NT2/D1 (cell line): ENCODE results near the gene SEC24C.

Source experiments
- SUZ12 ChIP-seq: IDR thresholded peaks from 2 replicates; pipeline ENCODE4 v1.6.1; 2011; ENCODE audit not compliant: insufficient read length, insufficient read depth; ENCODE audit errors: extremely low read depth
- YY1 ChIP-seq: IDR thresholded peaks from 2 replicates; pipeline ENCODE4 v1.6.1; 2011; ENCODE audit not compliant: insufficient read length, insufficient read depth

DNA sequence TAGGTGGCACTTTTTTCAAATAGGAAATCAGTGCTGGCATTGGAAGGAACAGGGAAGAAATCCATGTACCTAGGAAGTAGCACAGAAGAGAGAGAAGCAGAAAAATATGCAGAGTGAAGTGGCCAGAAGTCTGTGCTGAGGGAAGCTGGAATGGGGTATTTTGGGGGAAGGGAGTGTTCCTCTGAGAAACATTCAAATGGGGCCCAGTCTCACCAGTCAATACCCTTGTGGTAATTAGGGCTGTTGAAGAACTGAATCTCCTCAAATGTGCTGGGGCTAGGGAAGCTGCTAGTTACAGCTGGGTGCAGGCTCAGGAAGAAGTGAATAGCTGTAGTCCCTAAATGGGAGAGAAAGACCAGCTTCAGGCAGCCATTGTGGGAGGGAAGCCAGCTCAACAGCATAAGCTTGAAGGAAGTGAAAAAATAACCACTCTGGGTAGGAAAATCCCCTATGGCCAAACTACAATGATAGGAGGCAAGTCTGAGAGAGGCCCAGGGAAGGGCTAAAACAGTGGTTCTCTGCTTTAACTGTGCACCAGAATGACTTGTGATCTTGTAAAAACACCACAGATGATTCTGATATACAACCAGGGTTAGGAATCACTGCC lies 59.6 kb downstream of the SEC24C start:
- no peak for TF ChIP-seq SUZ12
- no peak for TF ChIP-seq YY1
